GM06990 (cell line): ENCODE measurements around the gene EBF3.

Experiments used
- DNase-seq: peaks from one replicate; pipeline ENCODE4 v3.0.0-alpha.2; 2011; ENCODE audit not compliant: insufficient read length; ENCODE audit errors: extremely low read depth
- H3K27me3 ChIP-seq: replicated peaks from 2 replicates; pipeline ENCODE4 v1.6.0; 2011; ENCODE audit warnings: low read length; ENCODE audit not compliant: control insufficient read depth, insufficient read depth
- H3K36me3 ChIP-seq: 2 replicates; pipeline ENCODE4 v1.5.1; 2011; ENCODE audit warnings: low read length; ENCODE audit not compliant: control insufficient read depth, insufficient read depth
- H3K4me3 ChIP-seq: replicated peaks from 2 replicates; pipeline ENCODE4 v1.5.1; 2011; ENCODE audit warnings: low read depth, mild to moderate bottlenecking, control low read depth, low read length
- CTCF ChIP-seq: IDR thresholded peaks from 2 replicates; pipeline ENCODE4 v1.5.1; 2011; ENCODE audit warnings: low read length, control low read depth, mild to moderate bottlenecking, inconsistent platforms; ENCODE audit not compliant: insufficient read depth, poor library complexity, severe bottlenecking

EBF3 gene

GRCh38 chr10:129909531-129910256 is 54.4 kb downstream of the EBF3 start:
- TF ChIP-seq CTCF: no peak
- no peak for DNase-seq
- Histone ChIP-seq H3K27me3 (no peaks in the 10 kb centered on the region), H3K36me3 (no peaks in the 10 kb centered on the region), H3K4me3 (no peak overlapping the region)

- TF ChIP-seq CTCF: no peak
- H3K36me3 ChIP-seq: no peaks in the 10 kb centered on the region
- H3K4me3 ChIP-seq: no peak overlapping the region
- H3K27me3 ChIP-seq: no peaks in the 10 kb centered on the region
- no peak for DNase-seq
These were observed 55.0 kb downstream of the EBF3 start for GRCh38 chr10:129909080-129909479.

GRCh38 chr10:129908406-129908805 is 55.7 kb downstream of the EBF3 start:
- TF ChIP-seq CTCF: no peak
- no peaks in the 10 kb centered on the region for H3K27me3 ChIP-seq
- no peak for DNase-seq

GRCh38 chr10:129905553-129905952 is 58.5 kb downstream of the EBF3 start:
- no peak for TF ChIP-seq CTCF
- Histone ChIP-seq H3K4me3 (no peak overlapping the region), H3K36me3 (no peaks in the 10 kb centered on the region), H3K27me3 (no peaks in the 10 kb centered on the region)
- DNase-seq: no peak

More at GRCh38 chr10:129908406-129908805, 55.7 kb downstream of the EBF3 start:
- Histone ChIP-seq H3K4me3 (no peak overlapping the region), H3K36me3 (no peaks in the 10 kb centered on the region)

- H3K36me3 ChIP-seq: no peaks in the 10 kb centered on the region
- no peaks in the 10 kb centered on the region for H3K27me3 ChIP-seq
- no peak for TF ChIP-seq CTCF
- no peak overlapping the region for H3K4me3 ChIP-seq
- no peak for DNase-seq
These were observed 59.8 kb downstream of the EBF3 start for GRCh38 chr10:129904323-129904722.
